GM19395 (cell line): ENCODE results near the gene SMAP2.

Experiments
- ATAC-seq: cut with Tn5 transposase; IDR thresholded peaks from one replicate; pipeline ENCODE4 v1.9.1; 2021; ENCODE audit warnings: mild to moderate bottlenecking, moderate library complexity; ENCODE audit not compliant: unreplicated experiment

Gene SMAP2

GRCh38 chr1:40462956-40463590, 89.5 kb downstream of the SMAP2 start:
- ATAC-seq, result no peak

- ATAC-seq, result no peak
Measured at GRCh38 chr1:40469327-40469726, 95.8 kb downstream of the SMAP2 start.
